GM21515 (cell line): ENCODE measurements around the gene PBX1.
"Not testable (repeated sequence)": the region's sequence is repeated elsewhere in the genome, so short reads cannot be mapped to it uniquely, and the experiment has no call there.

ENCODE experiments used
- ATAC-seq: cut with Tn5 transposase; IDR thresholded peaks from one replicate; pipeline ENCODE4 v1.9.1; 2021; ENCODE audit not compliant: unreplicated experiment

The PBX1 gene

DNA sequence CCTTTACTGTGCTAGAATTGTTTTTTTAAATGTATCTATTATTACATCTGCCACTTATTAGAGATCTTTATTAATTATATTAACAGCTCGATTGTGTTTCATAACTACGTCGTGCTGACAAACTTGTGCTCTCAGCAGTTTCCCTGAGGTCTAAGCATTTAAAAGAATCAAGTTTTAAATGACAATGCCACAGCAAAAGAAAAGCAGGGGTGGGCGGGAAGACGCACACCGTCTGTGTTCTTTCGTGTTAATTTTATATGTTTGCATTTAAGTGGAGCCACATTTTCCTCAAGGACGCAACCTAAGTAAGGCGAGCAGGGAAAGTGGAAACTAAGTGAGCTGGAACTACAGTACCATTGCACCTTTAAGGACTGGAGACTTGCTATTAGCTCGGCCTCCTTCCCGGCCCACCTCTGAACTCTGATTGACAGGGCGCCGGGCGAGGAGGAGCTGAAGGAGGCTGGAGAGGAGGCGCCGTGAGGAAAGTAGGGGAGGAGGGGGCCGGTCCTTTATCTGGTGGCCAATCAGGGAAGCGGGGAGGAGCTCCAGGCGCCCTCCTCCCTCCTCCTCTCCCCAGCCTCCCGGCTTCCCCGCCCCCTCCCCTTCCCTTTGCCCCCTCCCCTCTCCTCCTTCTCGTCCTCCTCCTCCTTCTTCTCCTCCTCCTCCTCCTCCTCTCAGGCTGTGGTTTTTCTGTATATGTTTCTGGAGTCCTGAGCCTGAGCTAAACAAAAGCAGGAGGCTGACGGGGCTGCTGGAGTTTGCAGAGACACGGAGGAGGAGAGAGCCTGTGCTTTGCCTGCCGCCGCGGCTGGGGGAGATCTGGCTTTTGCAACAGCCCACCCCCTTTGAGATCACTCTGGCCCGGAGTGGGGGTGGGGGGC, at the start of gene PBX1:
Gene PBX1, plus strand, starts transcription at position 724 of the 881 bp plus-strand sequence.
- peak; percentile 100 for ATAC-seq

DNA sequence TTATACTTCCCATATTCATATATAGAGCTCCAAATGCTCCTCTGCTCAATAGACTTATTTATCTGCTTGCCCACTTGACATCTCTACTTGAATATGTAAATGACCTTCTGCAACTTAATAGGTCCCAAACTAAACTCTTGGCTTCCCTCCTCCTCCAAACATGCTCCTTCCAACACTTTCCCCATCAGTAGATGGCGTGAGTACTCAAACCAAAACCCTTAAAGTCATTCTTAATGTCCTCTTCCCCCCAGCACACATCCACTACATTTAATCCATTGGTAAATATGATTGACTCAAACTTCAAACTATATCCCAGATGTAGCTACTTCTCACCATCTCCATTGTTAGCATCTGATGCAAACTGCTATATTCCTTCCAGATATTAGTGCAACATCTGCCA, 48.5 kb upstream of the PBX1 start:
- no peak for ATAC-seq

DNA sequence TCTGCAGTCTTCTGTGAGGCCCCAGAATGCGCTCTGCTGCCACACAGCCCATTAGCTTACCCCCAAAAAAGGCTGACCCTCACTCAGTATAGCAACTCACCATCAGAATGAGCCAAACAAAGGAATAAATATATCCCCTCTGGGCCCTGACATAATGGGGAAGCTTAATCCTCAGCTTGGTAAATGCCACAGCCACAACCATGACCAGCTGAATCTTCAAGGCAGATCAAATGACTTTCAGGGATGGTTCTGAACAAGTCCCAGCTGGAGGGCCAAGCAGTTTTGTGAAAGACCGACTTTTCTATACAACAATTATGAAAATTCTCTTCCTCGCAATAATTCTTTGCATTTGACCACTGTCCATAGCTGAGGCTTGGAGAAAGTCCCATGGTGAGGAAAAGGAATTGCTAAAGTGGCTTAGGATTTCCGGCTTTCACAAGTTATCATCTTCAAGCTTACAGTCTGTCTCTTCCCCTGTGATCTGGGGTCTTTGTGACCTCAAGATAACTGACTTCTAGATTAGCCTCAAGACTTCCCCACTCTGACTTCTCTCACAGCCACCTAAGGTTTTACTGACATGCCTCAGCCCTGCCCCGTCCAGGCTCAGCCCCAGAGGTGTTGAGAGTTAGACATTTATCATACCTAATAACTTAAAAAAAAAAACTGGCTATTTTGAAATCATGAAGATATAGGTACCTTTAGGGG, 47.8 kb upstream of the PBX1 start:
- no peak for ATAC-seq

DNA sequence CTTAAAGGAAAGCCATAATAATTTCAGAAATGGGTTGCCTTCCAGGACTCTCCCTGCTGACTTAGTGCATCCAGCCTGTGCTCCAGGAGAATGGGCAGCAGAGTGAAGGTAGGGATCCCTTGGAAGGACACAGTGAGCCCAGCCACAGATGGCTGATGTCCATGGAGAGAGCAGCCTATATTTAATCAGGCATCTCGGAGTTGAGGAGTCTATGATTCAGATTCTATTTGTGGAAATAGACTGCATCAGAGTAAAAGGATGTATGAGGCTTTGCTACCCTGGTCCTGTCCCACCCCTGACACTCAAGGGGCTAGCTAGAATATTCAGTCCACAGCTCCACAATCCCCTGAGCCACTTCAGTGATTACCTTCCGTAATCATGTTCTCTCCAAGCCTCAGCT, 43.8 kb upstream of the PBX1 start:
- no peak for ATAC-seq

DNA sequence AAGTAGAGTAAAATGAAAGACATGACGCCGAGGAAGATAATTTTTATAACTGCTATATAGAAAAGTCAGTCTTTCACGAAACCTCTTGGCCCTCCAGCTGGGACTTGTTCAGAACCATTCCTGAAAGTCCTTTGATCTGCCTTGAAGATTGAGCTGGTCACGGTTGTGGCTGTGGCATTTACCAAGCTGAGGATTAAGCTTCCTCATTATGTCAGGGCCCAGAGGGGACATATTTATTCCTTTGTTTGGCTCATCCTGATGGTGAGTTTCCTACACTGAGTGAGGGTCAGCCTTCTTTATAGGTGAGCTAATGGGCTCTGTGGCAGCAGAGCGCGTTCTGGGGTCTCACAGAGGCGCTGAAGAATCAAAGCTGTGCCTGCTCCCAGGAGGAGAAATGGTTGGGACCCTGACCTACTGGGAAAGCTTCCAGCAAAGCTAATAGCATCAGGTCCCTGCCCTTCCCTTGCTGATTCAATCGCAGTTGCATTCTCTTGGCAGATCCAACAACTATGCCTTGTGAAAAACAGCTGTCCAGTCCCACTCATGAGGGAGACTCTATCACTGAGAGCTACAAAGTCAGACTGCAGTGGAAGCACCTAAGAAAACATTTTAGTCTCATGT, 43.2 kb upstream of the PBX1 start:
- ATAC-seq = no peak

DNA sequence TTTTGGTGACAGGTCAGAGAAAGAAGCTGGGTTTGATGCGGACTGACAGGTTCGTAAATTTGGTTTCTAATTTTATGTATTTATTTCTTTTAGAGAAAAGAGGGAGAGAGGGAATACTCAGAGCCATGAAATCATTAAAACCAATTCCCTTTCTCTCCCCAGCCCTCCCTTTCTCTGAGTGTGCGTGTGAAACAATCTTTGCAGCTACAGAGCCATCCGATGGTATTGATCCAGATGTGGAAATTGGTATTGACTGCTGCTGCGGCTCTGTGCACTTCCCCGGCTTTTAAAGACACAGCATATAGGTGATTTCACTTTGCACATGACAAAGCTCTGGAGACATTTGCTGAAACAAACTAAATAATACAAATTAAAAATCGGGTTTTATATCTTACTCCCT, 42.4 kb upstream of the PBX1 start:
- ATAC-seq = no peak

DNA sequence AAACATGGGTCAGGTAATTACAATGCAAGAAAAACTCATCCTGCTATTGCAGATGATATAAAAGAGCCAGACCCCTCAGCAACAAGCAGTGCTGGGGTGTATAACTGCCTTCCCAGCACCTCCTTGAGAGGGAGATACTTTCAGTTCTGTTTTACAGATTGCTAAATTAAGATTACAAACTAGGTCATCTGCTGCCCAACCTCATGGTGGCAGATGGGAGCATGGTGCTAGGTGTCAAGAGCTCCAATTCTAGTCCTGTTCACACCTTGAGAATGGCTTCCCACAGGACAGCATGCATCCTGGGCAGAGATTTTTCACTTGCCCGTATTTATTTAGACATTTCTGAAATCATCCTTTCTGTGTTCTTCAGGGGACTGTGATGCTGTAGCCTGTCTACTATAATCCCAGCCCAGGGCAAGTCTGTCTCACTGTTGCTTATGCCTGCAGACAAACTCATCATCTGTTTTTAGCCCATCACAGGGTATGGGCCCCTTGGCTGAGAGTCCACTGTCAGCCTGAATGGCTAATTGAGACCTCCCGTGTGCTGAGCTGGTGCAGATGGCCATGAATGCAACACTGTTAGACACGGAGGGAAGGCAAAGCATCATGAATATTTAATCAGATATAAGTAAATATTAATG, 40.2 kb upstream of the PBX1 start:
- ATAC-seq = no peak

GRCh38 chr1:164519426-164519825, 39.6 kb upstream of the PBX1 start:
- ATAC-seq = no peak

- ATAC-seq = no peak
Measured at GRCh38 chr1:164524810-164525209, 34.2 kb upstream of the PBX1 start.

DNA sequence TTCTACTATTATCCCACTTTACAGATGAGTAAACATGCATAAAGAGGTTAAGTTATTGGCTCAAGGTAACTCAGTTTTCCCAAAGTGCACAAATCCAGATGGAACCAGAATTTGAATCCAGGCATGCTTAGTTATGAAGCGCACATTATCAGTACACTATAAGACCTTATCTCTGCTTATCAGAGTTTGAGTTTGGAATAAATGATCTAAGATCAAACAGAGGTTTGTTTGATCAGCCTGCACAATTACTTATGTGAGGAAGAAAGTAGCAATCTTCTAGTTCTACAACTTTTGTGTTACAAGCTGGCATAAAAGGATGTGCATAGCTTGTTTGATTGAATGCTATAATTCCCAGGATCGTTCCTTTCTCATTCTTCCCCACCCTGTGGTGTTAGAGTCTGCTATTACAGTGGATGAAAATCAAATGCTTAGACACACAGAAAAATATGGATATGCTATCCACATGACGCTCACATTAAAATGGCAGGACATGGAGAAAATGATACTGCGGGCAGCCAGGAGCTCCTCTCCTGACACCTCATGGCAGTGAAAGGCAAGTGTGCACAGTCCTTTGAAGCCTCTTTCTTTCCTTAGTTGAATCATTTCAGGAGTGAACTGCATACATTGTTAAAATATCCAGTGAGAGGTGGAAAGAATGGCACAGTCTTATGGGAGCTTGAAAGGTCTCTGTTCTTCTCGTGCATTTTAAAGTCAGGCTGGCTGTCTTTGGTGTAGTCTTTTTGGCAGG, 23.9 kb upstream of the PBX1 start:
- no peak for ATAC-seq

DNA sequence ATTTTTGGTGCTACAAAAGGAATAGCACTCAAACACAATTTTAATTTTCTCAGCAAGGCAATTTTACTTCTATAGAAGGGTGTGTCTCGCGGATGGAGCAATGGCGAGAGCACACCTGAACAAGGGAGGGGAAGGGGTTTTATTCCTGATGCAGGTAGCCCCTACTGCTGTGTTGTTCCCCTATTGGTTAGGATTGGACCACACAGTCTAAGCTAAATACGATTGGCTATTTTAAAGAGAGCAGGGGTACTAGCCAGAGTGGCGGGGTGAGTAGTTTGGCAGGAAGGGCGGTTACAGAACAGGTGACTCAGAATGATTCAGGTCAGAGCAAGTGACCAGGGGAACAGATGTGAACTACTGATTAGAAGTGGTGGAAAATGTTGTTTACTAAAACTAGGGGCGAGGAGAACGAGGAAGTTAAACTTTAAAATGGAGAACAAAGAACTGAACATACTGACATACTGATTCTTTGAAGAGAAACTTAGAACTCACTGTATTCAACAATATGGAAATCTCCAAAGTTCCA, 6.5 kb upstream of the PBX1 start:
- not testable (repeated sequence) for ATAC-seq

GRCh38 chr1:164557270-164557669, 1.7 kb upstream of the PBX1 start:
- no peak for ATAC-seq

DNA sequence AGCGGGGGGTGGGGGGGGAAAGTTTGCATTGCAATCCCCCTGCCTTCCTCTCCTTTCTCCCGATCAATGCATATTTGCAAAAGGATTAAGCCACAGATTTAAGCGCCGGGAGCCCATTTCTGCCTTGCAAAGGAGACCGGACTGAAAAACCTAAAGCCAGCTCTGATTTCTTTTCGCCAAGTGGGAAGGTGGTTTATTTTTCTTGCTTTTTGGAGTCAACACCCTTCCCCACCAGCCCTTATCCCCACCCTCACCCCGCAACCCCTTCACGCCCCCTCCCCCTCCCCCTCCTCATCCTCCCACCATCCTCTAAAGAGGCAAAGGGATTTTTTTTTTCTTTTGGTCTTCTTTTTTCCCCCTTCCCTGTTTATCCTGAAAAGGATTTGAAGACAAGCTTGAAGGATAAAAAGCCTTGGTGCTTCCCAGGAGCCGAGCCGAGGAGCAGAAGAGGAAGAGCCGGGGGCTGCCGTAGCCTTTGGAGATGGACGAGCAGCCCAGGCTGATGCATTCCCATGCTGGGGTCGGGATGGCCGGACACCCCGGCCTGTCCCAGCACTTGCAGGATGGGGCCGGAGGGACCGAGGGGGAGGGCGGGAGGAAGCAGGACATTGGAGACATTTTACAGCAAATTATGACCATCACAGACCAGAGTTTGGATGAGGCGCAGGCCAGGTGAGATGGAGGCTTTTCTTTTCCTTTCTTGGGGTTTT, 513 bp downstream of the PBX1 start:
- no peak for ATAC-seq

DNA sequence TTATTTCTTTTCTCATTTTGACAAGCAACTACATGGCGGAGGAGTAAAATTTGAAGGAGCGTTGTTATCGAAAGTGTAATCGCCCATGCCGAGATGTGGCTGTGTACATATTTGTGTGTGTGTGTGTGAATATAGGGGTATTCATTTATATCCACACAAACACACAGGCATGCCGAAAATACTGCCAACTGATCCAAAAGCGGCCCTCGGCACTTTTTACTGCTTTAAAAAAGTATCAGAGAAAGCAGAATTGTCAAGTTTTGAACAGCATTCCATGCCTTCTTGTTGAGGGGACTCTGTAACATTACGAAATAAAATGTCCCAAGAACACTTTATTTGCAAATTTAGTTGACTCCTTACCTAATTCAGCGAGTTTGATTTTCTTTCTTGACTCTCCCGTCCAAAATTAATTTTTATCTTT, 1.1 kb downstream of the PBX1 start:
- no peak for ATAC-seq

GRCh38 chr1:164560556-164560955, 1.6 kb downstream of the PBX1 start:
- ATAC-seq = no peak

DNA sequence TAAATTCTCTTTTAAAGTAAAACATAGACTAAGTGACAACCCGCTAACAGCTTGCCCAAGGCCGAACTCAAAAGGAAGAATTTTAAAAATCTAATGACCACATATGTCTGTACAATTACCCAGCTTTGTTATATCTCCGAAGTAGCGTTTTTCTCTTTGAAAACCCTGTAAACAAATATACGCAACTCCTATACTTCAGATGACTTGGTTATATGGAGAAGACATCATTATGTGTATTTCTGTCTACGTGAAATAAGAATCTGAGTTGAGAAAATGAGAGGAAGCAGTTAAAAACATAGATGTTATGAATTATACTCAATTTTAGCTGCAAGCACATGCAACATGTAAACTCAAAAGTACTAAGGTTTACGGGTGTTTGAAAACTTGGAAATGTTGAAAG, 2.0 kb downstream of the PBX1 start:
- no peak for ATAC-seq

DNA sequence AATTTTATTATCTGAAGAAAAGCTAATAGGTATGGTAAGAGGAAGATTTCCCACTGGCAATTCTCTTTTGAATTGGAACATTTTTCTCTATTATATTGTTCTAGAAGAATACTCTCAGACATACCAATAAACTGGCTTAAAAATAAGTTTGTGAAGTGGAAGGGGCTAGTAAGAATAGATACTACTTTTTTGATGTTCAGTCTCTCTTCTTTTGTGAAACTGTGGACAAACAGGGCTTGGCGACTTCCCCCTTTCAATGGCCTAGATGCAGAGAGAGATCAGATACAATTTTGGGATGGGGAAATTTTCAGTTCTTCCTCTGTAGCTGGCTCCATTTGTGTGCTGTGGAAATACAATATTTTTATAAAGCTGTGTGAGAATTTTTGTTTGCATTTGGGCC, 2.5 kb downstream of the PBX1 start:
- no peak for ATAC-seq

- ATAC-seq = no peak
Measured at GRCh38 chr1:164562061-164562460, 3.1 kb downstream of the PBX1 start.

- ATAC-seq = no peak
Measured at GRCh38 chr1:164562511-164562910, 3.5 kb downstream of the PBX1 start.
